ENCODE results near the gene MAST4. TPM values are rescaled to one million over a fixed set of nuclear protein-coding genes. Genes with fewer than 3 reads are reported as not detected.

MAST4 gene
- polyA plus RNA-seq, 1 donor (not counting 4 experiments of a cell fraction or from before 2014, with no cell fraction given): 19.8 TPM

DNA sequence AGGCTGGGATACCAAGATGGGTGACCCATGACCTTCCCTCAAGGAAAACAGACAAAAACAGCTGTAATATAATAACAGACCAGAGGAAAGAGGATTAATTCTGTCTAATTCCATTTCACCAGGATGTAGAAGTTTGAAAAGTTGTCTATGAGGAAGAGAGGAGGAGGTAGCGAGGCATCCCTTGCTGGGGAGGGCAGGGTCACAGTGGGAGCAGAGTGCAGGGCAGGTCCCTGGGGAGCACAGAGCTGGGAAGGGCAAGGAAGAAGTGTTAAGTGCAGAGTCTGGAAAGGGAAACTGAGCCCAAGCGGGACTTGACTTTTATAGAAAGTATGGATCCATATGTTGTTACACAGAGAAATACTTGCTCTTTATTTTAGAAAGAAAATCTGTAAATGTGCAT, 389.8 kb downstream of the MAST4 start:
- Histone ChIP-seq H3K79me2 (ENCODE audit: control insufficient read depth, insufficient read depth, low read length) (no peaks in the 10 kb centered on the region), H3K27ac (ENCODE audit: control insufficient read depth, insufficient read depth, low read length) (no peak overlapping the region), H3K36me3 (ENCODE audit: control insufficient read depth in 2 of 2, extremely low read depth in 1 of 2, insufficient read depth in 2 of 2, low read length in 2 of 2) (no peaks in the 10 kb centered on the region), H4K20me1 (ENCODE audit: control insufficient read depth, extremely low read depth, insufficient read depth, low read length) (no peaks in the 10 kb centered on the region), H3K4me2 (ENCODE audit: control insufficient read depth, extremely low read depth, insufficient read depth, low read depth, low read length) (no peak overlapping the region), H3K27me3 (ENCODE audit: control insufficient read depth, extremely low read depth, insufficient read depth, low read length) (no peaks in the 10 kb centered on the region), H3K9me3 (ENCODE audit: control insufficient read depth, low read depth, low read length) (no peaks in the 10 kb centered on the region), H2AFZ (ENCODE audit: control insufficient read depth, low read length) (no peak overlapping the region), H3K9ac (ENCODE audit: control insufficient read depth, extremely low read depth, insufficient read depth, low read length) (no peak overlapping the region), H3K4me3 (ENCODE audit: control insufficient read depth in 2 of 3, extremely low read depth in 1 of 3, insufficient read depth in 2 of 3, low read depth in 1 of 3, low read length in 3 of 3) (no peak overlapping the region), H3K9me1 (ENCODE audit: control insufficient read depth, extremely low read depth, insufficient read depth, low read length) (no peaks in the 10 kb centered on the region), H3K4me1 (ENCODE audit: control insufficient read depth, extremely low read depth, insufficient read depth, low read length) (peaks cover 21% of the 10 kb centered on the region)
- TF ChIP-seq, protein P1, sequence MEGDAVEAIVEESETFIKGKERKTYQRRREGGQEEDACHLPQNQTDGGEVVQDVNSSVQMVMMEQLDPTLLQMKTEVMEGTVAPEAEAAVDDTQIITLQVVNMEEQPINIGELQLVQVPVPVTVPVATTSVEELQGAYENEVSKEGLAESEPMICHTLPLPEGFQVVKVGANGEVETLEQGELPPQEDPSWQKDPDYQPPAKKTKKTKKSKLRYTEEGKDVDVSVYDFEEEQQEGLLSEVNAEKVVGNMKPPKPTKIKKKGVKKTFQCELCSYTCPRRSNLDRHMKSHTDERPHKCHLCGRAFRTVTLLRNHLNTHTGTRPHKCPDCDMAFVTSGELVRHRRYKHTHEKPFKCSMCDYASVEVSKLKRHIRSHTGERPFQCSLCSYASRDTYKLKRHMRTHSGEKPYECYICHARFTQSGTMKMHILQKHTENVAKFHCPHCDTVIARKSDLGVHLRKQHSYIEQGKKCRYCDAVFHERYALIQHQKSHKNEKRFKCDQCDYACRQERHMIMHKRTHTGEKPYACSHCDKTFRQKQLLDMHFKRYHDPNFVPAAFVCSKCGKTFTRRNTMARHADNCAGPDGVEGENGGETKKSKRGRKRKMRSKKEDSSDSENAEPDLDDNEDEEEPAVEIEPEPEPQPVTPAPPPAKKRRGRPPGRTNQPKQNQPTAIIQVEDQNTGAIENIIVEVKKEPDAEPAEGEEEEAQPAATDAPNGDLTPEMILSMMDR (optimal IDR thresholded peaks at IDR 0.05 in 1 of 3, IDR thresholded peaks at IDR 0.05 in 1 of 3, conservative IDR thresholded peaks at IDR 0.05 in 1 of 3; ENCODE audit: extremely low read depth in 1 of 3, insufficient read depth in 2 of 3, low read length in 3 of 3): no peak
- no peak for TF ChIP-seq EZH2 (IDR thresholded peaks at IDR 0.05; ENCODE audit: low read length)
- no peak for DNase-seq (ENCODE audit: low read depth, low spot score)
- dilution Hi-C loops (cut with MboI; ENCODE audit: extremely low pct_ligation_motif_present, low sequenced_read_pairs): no loop called here
- FAIRE-seq: no peak

DNA sequence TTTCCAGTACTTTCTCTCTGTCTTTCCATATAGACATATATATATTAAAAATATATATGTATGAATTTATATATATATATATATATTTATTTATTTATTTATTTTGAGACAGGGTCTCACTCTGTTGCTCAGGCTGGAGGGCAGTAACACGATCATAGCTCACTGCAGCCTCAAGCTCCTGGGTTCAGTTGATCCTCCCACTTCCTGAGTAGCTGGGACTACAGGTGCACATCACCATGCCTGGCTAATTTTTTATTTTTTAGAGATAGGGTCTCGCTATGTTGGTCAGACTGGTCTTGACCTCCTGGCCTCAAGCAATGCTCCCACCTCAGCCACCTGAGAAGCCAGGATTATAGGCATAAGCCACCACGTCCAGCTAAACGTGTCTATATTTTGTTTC, 390.3 kb downstream of the MAST4 start:
- no peak for FAIRE-seq
- dilution Hi-C loops (cut with MboI; ENCODE audit: extremely low pct_ligation_motif_present, low sequenced_read_pairs): no loop called here

More for the DNA sequence above, 390.3 kb downstream of the MAST4 start:
- H3K27ac ChIP-seq (ENCODE audit: control insufficient read depth, insufficient read depth, low read length): no peak overlapping the region
- no peaks in the 10 kb centered on the region for H3K36me3 ChIP-seq (ENCODE audit: control insufficient read depth in 2 of 2, extremely low read depth in 1 of 2, insufficient read depth in 2 of 2, low read length in 2 of 2)
- peaks cover 25% of the 10 kb centered on the region for H3K4me1 ChIP-seq (ENCODE audit: control insufficient read depth, extremely low read depth, insufficient read depth, low read length)
- no peak overlapping the region for H3K4me3 ChIP-seq (ENCODE audit: control insufficient read depth in 2 of 3, extremely low read depth in 1 of 3, insufficient read depth in 2 of 3, low read depth in 1 of 3, low read length in 3 of 3)
- no peak for DNase-seq (ENCODE audit: low read depth, low spot score)
- no peak overlapping the region for H2AFZ ChIP-seq (ENCODE audit: control insufficient read depth, low read length)
- no peak overlapping the region for H3K9ac ChIP-seq (ENCODE audit: control insufficient read depth, extremely low read depth, insufficient read depth, low read length)
- H3K79me2 ChIP-seq (ENCODE audit: control insufficient read depth, insufficient read depth, low read length): no peaks in the 10 kb centered on the region
- TF ChIP-seq, protein P1 (optimal IDR thresholded peaks at IDR 0.05 in 1 of 3, IDR thresholded peaks at IDR 0.05 in 1 of 3, conservative IDR thresholded peaks at IDR 0.05 in 1 of 3; ENCODE audit: extremely low read depth in 1 of 3, insufficient read depth in 2 of 3, low read length in 3 of 3): no peak
- TF ChIP-seq EZH2 (IDR thresholded peaks at IDR 0.05; ENCODE audit: low read length): no peak
- H3K27me3 ChIP-seq (ENCODE audit: control insufficient read depth, extremely low read depth, insufficient read depth, low read length): no peaks in the 10 kb centered on the region
- no peaks in the 10 kb centered on the region for H3K9me3 ChIP-seq (ENCODE audit: control insufficient read depth, low read depth, low read length)
- H3K4me2 ChIP-seq (ENCODE audit: control insufficient read depth, extremely low read depth, insufficient read depth, low read depth, low read length): no peak overlapping the region
- no peaks in the 10 kb centered on the region for H3K9me1 ChIP-seq (ENCODE audit: control insufficient read depth, extremely low read depth, insufficient read depth, low read length)
- no peaks in the 10 kb centered on the region for H4K20me1 ChIP-seq (ENCODE audit: control insufficient read depth, extremely low read depth, insufficient read depth, low read length)

Data from keratinocyte (primary cell).